ENCODE results near the gene GPATCH8.

- TF ChIP-seq EZH2phosphoT487 (IDR thresholded peaks at IDR 0.05; ENCODE audit: borderline replicate concordance) = no peak
- no peak for TF ChIP-seq CTCF (conservative IDR thresholded peaks at IDR 0.05; ENCODE audit: low read length)
Observed at GRCh38 chr17:44402564-44403172, 100.5 kb downstream of the GPATCH8 start.
